ENCODE measurements around the gene C16orf74.
A peak's percentile ranks its signal among the peaks of the same experiment; 100 is the strongest.

The C16orf74 gene

GRCh38 chr16:85689285-85689949 lies 61.5 kb downstream of the C16orf74 start:
- TF ChIP-seq CTCF (IDR thresholded peaks at IDR 0.05; ENCODE audit: low read length, missing control alignments): no peak
- DNase-seq (ENCODE audit: low read depth): no peak
- H3K4me3 ChIP-seq (replicated peaks; ENCODE audit: low read depth, low read length): peak overlapping the region; percentile 48

GRCh38 chr16:85688586-85689284 lies 62.2 kb downstream of the C16orf74 start, which contains the start of gene GINS2:
Gene GINS2 (minus strand): TSS chr16:85688954. CDS start chr16:85688898, 56 bp downstream.
- TF ChIP-seq CTCF (IDR thresholded peaks at IDR 0.05; ENCODE audit: low read length, missing control alignments): no peak
- peak; percentile 86 for DNase-seq (ENCODE audit: low read depth)

GRCh38 chr16:85687651-85688471 lies 63.0 kb downstream of the C16orf74 start:
- H3K4me3 ChIP-seq (replicated peaks; ENCODE audit: low read depth, low read length): peak overlapping the region; percentile 63
- no peak for DNase-seq (ENCODE audit: low read depth)
- TF ChIP-seq CTCF (IDR thresholded peaks at IDR 0.05; ENCODE audit: low read length, missing control alignments): no peak

More at GRCh38 chr16:85688586-85689284, 62.2 kb downstream of the C16orf74 start, which contains the start of gene GINS2:
- H3K4me3 ChIP-seq (replicated peaks; ENCODE audit: low read depth, low read length): peak within 1 kb of the TSS; percentile 63

- DNase-seq (ENCODE audit: low read depth): no peak
- no peak for TF ChIP-seq CTCF (IDR thresholded peaks at IDR 0.05; ENCODE audit: low read length, missing control alignments)
- no peak overlapping the region for H3K4me3 ChIP-seq (replicated peaks; ENCODE audit: low read depth, low read length)
Measured at GRCh38 chr16:85686912-85687591, 63.8 kb downstream of the C16orf74 start.

- no peak for DNase-seq (ENCODE audit: low read depth)
- no peak overlapping the region for H3K4me3 ChIP-seq (replicated peaks; ENCODE audit: low read depth, low read length)
- TF ChIP-seq CTCF (IDR thresholded peaks at IDR 0.05; ENCODE audit: low read length, missing control alignments): no peak
Measured at GRCh38 chr16:85685251-85685650, 65.6 kb downstream of the C16orf74 start.

- no peak for DNase-seq (ENCODE audit: low read depth)
- H3K4me3 ChIP-seq (replicated peaks; ENCODE audit: low read depth, low read length): no peak overlapping the region
- no peak for TF ChIP-seq CTCF (IDR thresholded peaks at IDR 0.05; ENCODE audit: low read length, missing control alignments)
Measured at GRCh38 chr16:85683363-85683762, 67.5 kb downstream of the C16orf74 start.
